ENCODE results near the gene MAPKAPK3.

Gene MAPKAPK3

DNA sequence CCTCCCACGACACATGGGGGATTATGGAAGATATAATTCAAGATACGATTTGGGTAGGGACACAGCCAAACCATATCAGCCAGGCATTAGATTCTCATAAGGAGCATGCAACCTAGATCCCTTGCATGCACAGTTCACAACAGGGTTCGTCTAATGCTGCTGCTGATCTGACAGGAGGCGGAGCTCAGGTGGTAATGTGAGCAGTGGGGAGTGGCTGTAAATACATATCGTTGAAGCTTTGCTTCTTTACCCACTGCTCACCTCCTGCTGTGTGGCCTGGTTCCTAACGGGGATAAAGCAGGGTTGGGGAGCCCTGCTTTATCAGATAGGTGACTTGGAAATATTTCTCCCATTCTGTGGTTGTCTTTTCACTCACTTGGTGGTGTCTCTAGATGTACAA is 72.6 kb downstream of the MAPKAPK3 start:
- TF ChIP-seq, protein P1, sequence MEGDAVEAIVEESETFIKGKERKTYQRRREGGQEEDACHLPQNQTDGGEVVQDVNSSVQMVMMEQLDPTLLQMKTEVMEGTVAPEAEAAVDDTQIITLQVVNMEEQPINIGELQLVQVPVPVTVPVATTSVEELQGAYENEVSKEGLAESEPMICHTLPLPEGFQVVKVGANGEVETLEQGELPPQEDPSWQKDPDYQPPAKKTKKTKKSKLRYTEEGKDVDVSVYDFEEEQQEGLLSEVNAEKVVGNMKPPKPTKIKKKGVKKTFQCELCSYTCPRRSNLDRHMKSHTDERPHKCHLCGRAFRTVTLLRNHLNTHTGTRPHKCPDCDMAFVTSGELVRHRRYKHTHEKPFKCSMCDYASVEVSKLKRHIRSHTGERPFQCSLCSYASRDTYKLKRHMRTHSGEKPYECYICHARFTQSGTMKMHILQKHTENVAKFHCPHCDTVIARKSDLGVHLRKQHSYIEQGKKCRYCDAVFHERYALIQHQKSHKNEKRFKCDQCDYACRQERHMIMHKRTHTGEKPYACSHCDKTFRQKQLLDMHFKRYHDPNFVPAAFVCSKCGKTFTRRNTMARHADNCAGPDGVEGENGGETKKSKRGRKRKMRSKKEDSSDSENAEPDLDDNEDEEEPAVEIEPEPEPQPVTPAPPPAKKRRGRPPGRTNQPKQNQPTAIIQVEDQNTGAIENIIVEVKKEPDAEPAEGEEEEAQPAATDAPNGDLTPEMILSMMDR (IDR thresholded peaks at IDR 0.05; ENCODE audit: unreplicated experiment in 3 of 3): no peak
- peaks cover 33% of the 10 kb centered on the region for H3K27me3 Mint-ChIP-seq (ENCODE audit: low read depth)
- H3K36me3 Mint-ChIP-seq (ENCODE audit: low read depth): no peaks in the 10 kb centered on the region

DNA sequence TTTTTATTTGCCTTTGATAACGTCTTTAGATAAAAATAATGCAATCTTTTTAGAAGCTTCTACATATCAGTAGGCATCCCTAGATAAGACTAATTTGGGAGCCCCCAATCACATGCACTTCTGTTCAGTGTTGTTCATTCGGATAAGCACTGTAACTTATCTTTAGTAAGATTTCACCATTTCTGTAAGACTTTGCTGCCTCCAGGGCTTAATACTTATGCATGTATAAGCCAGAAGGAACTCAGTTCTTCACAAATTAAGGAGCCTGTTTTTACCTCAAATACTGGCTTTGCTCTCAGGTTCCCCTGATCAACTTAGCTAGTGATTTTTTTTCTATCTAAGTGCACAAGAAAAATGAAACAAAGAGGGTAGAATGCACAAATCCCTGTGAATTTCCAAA is 78.1 kb downstream of the MAPKAPK3 start:
- Mint-ChIP-seq H3K27ac (no peak overlapping the region), H3K36me3 (ENCODE audit: low read depth) (no peaks in the 10 kb centered on the region), H3K4me1 (no peaks in the 10 kb centered on the region), H3K27me3 (ENCODE audit: low read depth) (peaks cover 15% of the 10 kb centered on the region), H3K9me3 (peaks cover 15% of the 10 kb centered on the region), H3K4me3 (no peak overlapping the region)
- TF ChIP-seq, protein P1 (IDR thresholded peaks at IDR 0.05; ENCODE audit: unreplicated experiment in 3 of 3): no peak

More for the DNA sequence above, 72.6 kb downstream of the MAPKAPK3 start:
- no peak overlapping the region for H3K4me3 Mint-ChIP-seq
- H3K9me3 Mint-ChIP-seq: peaks cover 4% of the 10 kb centered on the region
- no peaks in the 10 kb centered on the region for H3K4me1 Mint-ChIP-seq
- H3K27ac Mint-ChIP-seq: no peak overlapping the region

DNA sequence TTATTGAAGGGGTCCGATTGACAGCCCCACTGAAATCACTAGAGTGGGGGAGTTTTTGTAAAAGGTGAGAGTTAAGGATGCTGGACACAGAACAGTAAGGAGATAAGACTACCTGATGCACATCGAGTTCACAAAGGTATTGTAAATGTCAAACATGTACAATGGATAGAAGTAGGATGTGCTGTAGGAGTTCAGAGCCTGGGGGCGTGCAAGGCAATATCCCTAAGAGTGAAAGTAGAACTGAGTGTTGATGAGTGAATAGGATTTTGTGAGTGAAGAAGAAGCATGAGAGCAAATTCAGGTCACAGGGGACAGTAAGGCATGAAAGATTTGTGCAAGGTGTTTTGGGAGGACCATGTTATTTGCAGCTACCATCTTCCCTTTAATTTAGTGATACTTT is 79.3 kb downstream of the MAPKAPK3 start:
- TF ChIP-seq, protein P1 (IDR thresholded peaks at IDR 0.05; ENCODE audit: unreplicated experiment in 3 of 3): no peak
- Mint-ChIP-seq H3K9me3 (peaks cover 20% of the 10 kb centered on the region), H3K27me3 (ENCODE audit: low read depth) (peaks cover 7% of the 10 kb centered on the region), H3K4me3 (no peak overlapping the region), H3K27ac (no peak overlapping the region), H3K36me3 (ENCODE audit: low read depth) (no peaks in the 10 kb centered on the region), H3K4me1 (no peaks in the 10 kb centered on the region)

DNA sequence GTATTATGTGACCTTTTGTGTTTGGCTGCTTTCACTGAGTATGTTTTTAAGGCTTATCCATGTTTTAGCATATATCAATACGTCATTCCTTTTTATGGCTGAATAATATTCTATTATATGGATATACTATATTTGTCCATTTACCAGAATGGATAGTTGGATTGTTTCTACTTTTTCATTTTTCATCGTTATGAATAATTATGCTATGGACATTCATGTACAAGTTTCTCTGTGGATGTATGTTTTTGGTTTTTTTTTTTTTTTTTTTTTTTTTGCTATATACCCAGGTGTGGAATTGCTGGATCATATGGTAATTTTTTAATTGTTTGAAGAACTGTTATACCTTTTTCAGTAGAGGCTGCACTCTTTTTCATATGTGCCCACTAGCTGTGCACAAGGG is 81.3 kb downstream of the MAPKAPK3 start:
- TF ChIP-seq, protein P1 (IDR thresholded peaks at IDR 0.05; ENCODE audit: unreplicated experiment in 3 of 3): no peak
- no peak overlapping the region for H3K4me3 Mint-ChIP-seq
- no peaks in the 10 kb centered on the region for H3K36me3 Mint-ChIP-seq (ENCODE audit: low read depth)
- H3K27ac Mint-ChIP-seq: no peak overlapping the region
- H3K4me1 Mint-ChIP-seq: no peaks in the 10 kb centered on the region
- peaks cover 34% of the 10 kb centered on the region for H3K9me3 Mint-ChIP-seq
- H3K27me3 Mint-ChIP-seq (ENCODE audit: low read depth): no peaks in the 10 kb centered on the region
